ENCODE measurements around the gene ZNF688. TPM values are rescaled to one million over a fixed set of nuclear protein-coding genes. Genes with fewer than 3 reads are reported as not detected.

ZNF688 gene
- total RNA-seq, 4 donors from 2014 or later = 38.6 to 53.3 (median 41.1) TPM

DNA sequence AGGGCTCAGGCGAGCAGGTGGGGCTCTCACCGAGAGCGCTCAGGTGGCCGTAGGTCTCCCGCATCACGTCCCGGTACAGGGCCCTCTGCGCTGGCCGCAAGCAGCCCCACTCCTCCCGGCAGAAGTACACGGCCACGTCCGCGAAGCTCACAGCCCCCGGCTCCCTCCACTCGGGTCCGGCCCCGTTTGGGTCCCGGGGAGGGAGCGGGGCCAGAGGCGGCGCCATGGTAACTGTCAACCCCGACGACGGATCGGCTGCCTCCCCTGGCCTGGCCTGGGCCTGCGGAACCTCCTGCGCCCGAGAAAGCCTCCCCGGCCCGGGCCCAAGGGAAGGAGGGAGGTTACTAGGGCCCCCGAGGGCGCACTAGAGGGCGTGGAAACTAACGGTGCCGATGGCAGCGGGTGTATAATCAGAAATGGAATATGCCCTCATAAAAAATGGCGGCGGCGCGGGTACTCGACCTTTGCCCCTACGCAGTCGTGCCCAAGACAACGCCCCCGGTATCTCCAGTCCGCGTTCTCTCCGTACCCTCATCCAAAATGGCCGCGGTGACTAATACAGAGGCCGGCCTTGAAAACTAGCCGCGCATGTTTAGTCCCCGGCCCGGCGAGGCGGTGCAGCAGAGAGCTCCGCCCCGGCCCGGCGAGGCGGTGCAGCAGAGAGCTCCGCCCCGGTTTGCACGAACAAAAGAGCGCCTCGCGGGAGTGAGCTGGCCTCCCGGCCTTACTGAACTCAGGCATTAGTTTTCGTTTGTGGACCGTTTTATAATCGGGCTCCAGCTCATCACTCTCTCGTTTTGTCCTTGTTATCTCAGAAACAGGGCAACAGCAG, 13.3 kb downstream of the ZNF688 start, which contains the start of gene ZNF764:
Gene ZNF764 (minus strand): TSS at position 418 of the 832 bp plus-strand sequence. CDS start 192 bp downstream, at position 226.
- Histone ChIP-seq H3K4me1 (peaks cover 0 to 41% (median 4%) of the 10 kb centered on the region in 4 donors), H3K27ac (peak within 1 kb of the TSS; percentile 93 to 99 (median 94)), H3K9me3 (no peaks in the 10 kb centered on the region), H3K27me3 (no peaks in the 10 kb centered on the region), H3K4me3 (peak within 1 kb of the TSS; percentile 79 to 96 (median 84)), H3K36me3 (peaks cover 0 to 27% (median 0%) of the 10 kb centered on the region in 3 donors)
- DNase-seq = peak; percentile 97 to 99 (median 98)
- TF ChIP-seq, protein P1, sequence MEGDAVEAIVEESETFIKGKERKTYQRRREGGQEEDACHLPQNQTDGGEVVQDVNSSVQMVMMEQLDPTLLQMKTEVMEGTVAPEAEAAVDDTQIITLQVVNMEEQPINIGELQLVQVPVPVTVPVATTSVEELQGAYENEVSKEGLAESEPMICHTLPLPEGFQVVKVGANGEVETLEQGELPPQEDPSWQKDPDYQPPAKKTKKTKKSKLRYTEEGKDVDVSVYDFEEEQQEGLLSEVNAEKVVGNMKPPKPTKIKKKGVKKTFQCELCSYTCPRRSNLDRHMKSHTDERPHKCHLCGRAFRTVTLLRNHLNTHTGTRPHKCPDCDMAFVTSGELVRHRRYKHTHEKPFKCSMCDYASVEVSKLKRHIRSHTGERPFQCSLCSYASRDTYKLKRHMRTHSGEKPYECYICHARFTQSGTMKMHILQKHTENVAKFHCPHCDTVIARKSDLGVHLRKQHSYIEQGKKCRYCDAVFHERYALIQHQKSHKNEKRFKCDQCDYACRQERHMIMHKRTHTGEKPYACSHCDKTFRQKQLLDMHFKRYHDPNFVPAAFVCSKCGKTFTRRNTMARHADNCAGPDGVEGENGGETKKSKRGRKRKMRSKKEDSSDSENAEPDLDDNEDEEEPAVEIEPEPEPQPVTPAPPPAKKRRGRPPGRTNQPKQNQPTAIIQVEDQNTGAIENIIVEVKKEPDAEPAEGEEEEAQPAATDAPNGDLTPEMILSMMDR (IDR thresholded peaks at IDR 0.05) = peak in 3 of 6 experiments; percentile 2 to 17 (median 2)
- TF ChIP-seq POLR2A (IDR thresholded peaks at IDR 0.05) = peak; percentile 37 to 49

DNA sequence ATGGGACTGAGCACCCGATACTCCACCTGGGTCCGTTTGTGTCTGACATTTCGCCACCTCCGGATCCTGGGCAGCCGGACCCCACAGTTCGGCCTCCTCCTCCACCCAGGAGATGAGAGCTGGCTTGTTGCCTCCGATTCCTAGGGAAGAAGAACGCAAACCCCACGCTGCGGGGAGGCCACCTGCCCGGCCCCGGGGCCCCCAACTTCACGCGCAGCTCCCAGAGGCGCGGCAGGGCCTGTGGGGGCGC, 13.9 kb downstream of the ZNF688 start:
- peak overlapping the region; percentile 79 to 96 (median 84) for H3K4me3 ChIP-seq
- H3K4me1 ChIP-seq = peaks cover 0 to 41% (median 4%) of the 10 kb centered on the region in 4 donors
- H3K27me3 ChIP-seq = no peaks in the 10 kb centered on the region
- no peak for DNase-seq
- H3K9me3 ChIP-seq = no peaks in the 10 kb centered on the region
- TF ChIP-seq, protein P1 (IDR thresholded peaks at IDR 0.05) = no peak
- no peak for TF ChIP-seq POLR2A (IDR thresholded peaks at IDR 0.05)
- H3K27ac ChIP-seq = peak overlapping the region; percentile 93 to 99 (median 94)
- H3K36me3 ChIP-seq = peaks cover 0 to 27% (median 0%) of the 10 kb centered on the region in 3 donors

- H3K4me1 ChIP-seq = peaks cover 0 to 36% (median 5%) of the 10 kb centered on the region in 4 donors
- no peaks in the 10 kb centered on the region for H3K9me3 ChIP-seq
- no peak for DNase-seq
- no peaks in the 10 kb centered on the region for H3K27me3 ChIP-seq
- peak overlapping the region in 1 of 4 donors; percentile 96 for H3K4me3 ChIP-seq
- peaks cover 0 to 27% (median 0%) of the 10 kb centered on the region in 3 donors for H3K36me3 ChIP-seq
- H3K27ac ChIP-seq = no peak overlapping the region
- TF ChIP-seq, protein P1 (IDR thresholded peaks at IDR 0.05) = no peak
- no peak for TF ChIP-seq POLR2A (IDR thresholded peaks at IDR 0.05)
Observed at GRCh38 chr16:30556125-30556473, 15.4 kb downstream of the ZNF688 start.

DNA sequence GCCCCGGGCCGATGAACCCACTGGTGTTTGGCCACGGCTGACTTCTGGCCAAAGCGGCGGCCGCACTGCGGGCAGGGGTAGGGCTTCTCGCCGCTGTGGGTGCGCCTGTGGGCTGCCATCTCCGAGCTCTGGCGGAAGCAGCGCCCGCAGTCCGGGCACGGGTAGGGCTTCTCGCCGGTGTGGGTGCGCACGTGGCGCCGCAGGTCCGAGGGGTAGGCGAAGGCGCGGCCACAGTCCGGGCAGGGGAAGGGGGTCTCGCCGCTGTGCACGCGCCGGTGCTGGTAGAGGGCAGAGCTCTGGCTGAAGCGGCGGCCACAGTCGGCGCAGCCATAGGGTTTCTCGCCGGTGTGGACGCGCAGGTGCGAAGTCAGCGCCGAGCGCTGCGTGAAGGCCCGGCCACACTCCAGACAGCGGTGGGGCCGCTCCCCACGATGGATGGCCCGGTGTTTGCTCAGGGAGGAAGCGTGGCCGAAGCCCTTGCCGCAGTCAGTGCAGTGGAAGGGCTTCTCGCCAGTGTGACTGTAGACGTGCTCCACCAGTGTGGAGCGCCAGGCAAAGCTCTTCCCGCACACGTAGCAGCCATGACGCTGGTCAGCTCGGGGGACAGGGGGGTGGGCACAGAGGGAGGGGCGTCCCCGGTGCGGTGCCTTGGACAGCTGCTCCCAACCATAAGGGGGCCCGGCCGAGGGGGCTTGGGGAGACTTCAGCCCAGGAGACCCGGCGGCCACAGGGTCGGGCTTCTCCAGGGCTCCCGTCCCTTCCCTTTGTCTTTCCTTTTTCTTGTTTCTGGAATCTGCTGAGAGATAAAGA, 16.0 kb downstream of the ZNF688 start:
- DNase-seq = no peak
- peaks cover 0 to 31% (median 5%) of the 10 kb centered on the region in 4 donors for H3K4me1 ChIP-seq
- H3K36me3 ChIP-seq = peaks cover 0 to 27% (median 0%) of the 10 kb centered on the region in 3 donors
- H3K27ac ChIP-seq = no peak overlapping the region
- no peak overlapping the region for H3K4me3 ChIP-seq
- TF ChIP-seq POLR2A (IDR thresholded peaks at IDR 0.05) = no peak
- TF ChIP-seq, protein P1 (IDR thresholded peaks at IDR 0.05) = no peak
- no peaks in the 10 kb centered on the region for H3K27me3 ChIP-seq
- H3K9me3 ChIP-seq = no peaks in the 10 kb centered on the region

DNA sequence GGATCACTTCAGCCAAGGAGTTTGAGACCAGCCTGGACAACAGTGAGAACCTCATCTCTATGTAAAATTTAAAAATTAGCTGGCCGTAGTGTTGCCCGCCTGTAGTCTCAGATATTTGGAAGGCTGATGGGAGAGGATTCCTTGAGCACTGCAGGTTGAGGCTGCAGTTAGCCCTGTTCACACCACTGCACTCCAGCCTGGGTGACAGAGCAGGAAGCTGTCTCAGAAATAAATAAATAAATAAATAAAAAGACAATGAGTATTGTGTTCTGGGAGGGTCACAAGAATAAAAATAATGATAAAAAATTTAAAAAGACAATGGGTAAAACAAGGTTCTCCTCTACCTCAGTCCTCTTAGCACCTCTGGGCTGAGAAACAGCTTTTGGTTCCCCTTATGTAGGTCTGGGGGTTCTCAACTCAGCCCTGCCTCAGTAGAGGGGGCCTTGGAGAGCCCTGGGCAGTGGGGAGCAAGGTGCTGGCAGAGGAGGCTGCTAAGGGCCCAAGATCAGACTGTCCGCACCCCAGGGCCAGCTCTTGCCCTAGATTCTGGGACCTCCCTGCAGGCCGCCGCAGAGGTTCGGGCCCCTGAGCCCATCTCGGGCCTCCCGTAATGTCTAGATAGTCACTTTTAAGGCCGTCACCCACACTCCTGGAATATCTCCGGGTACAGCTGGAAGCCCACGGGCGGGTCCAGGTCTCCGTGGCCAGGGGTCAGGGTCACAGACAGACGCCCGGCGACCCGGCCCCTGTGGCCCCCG, 16.8 kb downstream of the ZNF688 start:
- peaks cover 0 to 28% (median 5%) of the 10 kb centered on the region in 4 donors for H3K4me1 ChIP-seq
- no peak for DNase-seq
- H3K27me3 ChIP-seq = no peaks in the 10 kb centered on the region
- TF ChIP-seq, protein P1 (IDR thresholded peaks at IDR 0.05) = no peak
- no peak for TF ChIP-seq POLR2A (IDR thresholded peaks at IDR 0.05)
- no peak overlapping the region for H3K4me3 ChIP-seq
- H3K36me3 ChIP-seq = peaks cover 0 to 27% (median 0%) of the 10 kb centered on the region in 3 donors
- H3K27ac ChIP-seq = no peak overlapping the region
- no peaks in the 10 kb centered on the region for H3K9me3 ChIP-seq
